Keratinocyte (primary cell): ENCODE data around the gene KCNQ1OT1. TPM values are rescaled to one million over a fixed set of nuclear protein-coding genes. Genes with fewer than 3 reads are reported as not detected.

Source experiments
- DNase-seq: peaks from one replicate; pipeline ENCODE4 v3.0.0-alpha.2; 2011; ENCODE audit warnings: low read depth, missing footprints, low spot score
- FAIRE-seq: peaks from 2 replicates; lab custom pipeline; 2011; peaks lifted over from hg19 to GRCh38; lab: Jason Lieb, UNC
- H2AFZ ChIP-seq: 2 replicates; pipeline ENCODE4 v1.6.0; 2012; ENCODE audit warnings: low read length, control low read depth, inconsistent platforms; ENCODE audit not compliant: control insufficient read depth
- H3K27ac ChIP-seq: 2 replicates; pipeline ENCODE4 v1.5.1; 2011; ENCODE audit warnings: low read length; ENCODE audit not compliant: control insufficient read depth, insufficient read depth
- H3K27me3 ChIP-seq: 3 replicates; pipeline ENCODE4 v1.6.0; 2011; ENCODE audit warnings: low read length; ENCODE audit not compliant: control insufficient read depth, insufficient read depth; ENCODE audit errors: extremely low read depth
- H3K36me3 ChIP-seq, 2 experiments: 2 replicates in 1 of 2; 3 replicates in 1 of 2; pipeline ENCODE4 v1.5.1; 2011; ENCODE audit warnings: low read length in 2 of 2, mild to moderate bottlenecking in 1 of 2; ENCODE audit not compliant: control insufficient read depth in 2 of 2, insufficient read depth in 2 of 2; ENCODE audit errors: extremely low read depth in 1 of 2
- H3K4me1 ChIP-seq: 3 replicates; pipeline ENCODE4 v1.5.1; 2011; ENCODE audit warnings: low read length; ENCODE audit not compliant: control insufficient read depth, insufficient read depth; ENCODE audit errors: extremely low read depth
- H3K4me2 ChIP-seq: 3 replicates; pipeline ENCODE4 v1.6.0; 2011; ENCODE audit warnings: low read depth, low read length; ENCODE audit not compliant: control insufficient read depth, insufficient read depth; ENCODE audit errors: extremely low read depth
- H3K4me3 ChIP-seq, 3 experiments: fragments of 200-600 bp in 1 of 3; sonication (generic) in 1 of 3; 2 replicates in 2 of 3; 3 replicates in 1 of 3; pipeline ENCODE4 v1.5.1; 2011 to 2016; ENCODE audit warnings: low read length in 3 of 3, mild to moderate bottlenecking in 3 of 3, control low read depth in 2 of 3, inconsistent platforms in 1 of 3, low read depth in 1 of 3, mixed read lengths in 1 of 3, mixed run types in 1 of 3, moderate library complexity in 1 of 3; ENCODE audit not compliant: control insufficient read depth in 2 of 3, insufficient read depth in 2 of 3; ENCODE audit errors: extremely low read depth in 1 of 3
- H3K79me2 ChIP-seq: 2 replicates; pipeline ENCODE4 v1.6.0; 2012; ENCODE audit warnings: low read length; ENCODE audit not compliant: control insufficient read depth, insufficient read depth
- H3K9ac ChIP-seq: 3 replicates; pipeline ENCODE4 v1.6.0; 2011; ENCODE audit warnings: low read length; ENCODE audit not compliant: control insufficient read depth, insufficient read depth; ENCODE audit errors: extremely low read depth
- H3K9me1 ChIP-seq: 3 replicates; pipeline ENCODE4 v1.6.0; 2011; ENCODE audit warnings: low read length; ENCODE audit not compliant: control insufficient read depth, insufficient read depth; ENCODE audit errors: extremely low read depth
- H3K9me3 ChIP-seq: 2 replicates; pipeline ENCODE4 v1.5.1; 2012; ENCODE audit warnings: low read depth, low read length; ENCODE audit not compliant: control insufficient read depth
- H4K20me1 ChIP-seq: 3 replicates; pipeline ENCODE4 v1.6.0; 2011; ENCODE audit warnings: low read length; ENCODE audit not compliant: control insufficient read depth, insufficient read depth; ENCODE audit errors: extremely low read depth
- CTCF ChIP-seq, 3 experiments: IDR thresholded peaks in 1 of 3; conservative IDR thresholded peaks in 1 of 3; optimal IDR thresholded peaks in 1 of 3; 2 replicates in 2 of 3; 3 replicates in 1 of 3; pipeline versions ENCODE3 to v1.5.1; 2011; ENCODE audit warnings: low read length in 3 of 3, mild to moderate bottlenecking in 3 of 3, moderate library complexity in 2 of 3, control low read depth in 1 of 3, inconsistent platforms in 1 of 3; ENCODE audit not compliant: insufficient read depth in 2 of 3; ENCODE audit errors: extremely low read depth in 1 of 3
- EZH2 ChIP-seq: IDR thresholded peaks from one replicate; pipeline ENCODE4 v1.6.1; 2012; ENCODE audit warnings: inconsistent platforms, mild to moderate bottlenecking, low read length, moderate library complexity
- dilution Hi-C: fragments of 300-500 bp; cut with MboI; formaldehyde crosslinking; loops from one replicate; pipeline ENCODE4 v1.7.0; 2020; ENCODE audit warnings: low sequenced_read_pairs; ENCODE audit not compliant: extremely low pct_ligation_motif_present
- polyA plus RNA-seq, 5 experiments: library from polyadenylated mRNA; depleted of rRNA in 3 of 5; stranded (reverse) in 3 of 5; stranded (forward) in 1 of 5; unstranded in 1 of 5; fragments of >200 nt; gene quantifications; 1 replicate in 1 of 5; 2 replicates in 3 of 5; 3 replicates in 1 of 5; pipeline versions ENCODE4 v1.2.1 to v1.2.3, GENCODE V29; 2011 to 2012; ENCODE audit warnings: missing spikeins in 2 of 5, low read depth in 1 of 5, low replicate concordance in 1 of 5

KCNQ1OT1 gene
- polyA plus RNA-seq, 1 donor (not counting 4 experiments of a cell fraction or from before 2014, with no cell fraction given): 0.07 TPM

GRCh38 chr11:2748061-2748813 is 48.4 kb upstream of the KCNQ1OT1 start:
- Histone ChIP-seq H3K9me1 (no peaks in the 10 kb centered on the region), H3K9me3 (no peaks in the 10 kb centered on the region), H3K27ac (no peak overlapping the region), H3K4me1 (no peaks in the 10 kb centered on the region), H3K4me2 (no peak overlapping the region), H3K9ac (no peak overlapping the region), H3K79me2 (no peaks in the 10 kb centered on the region), H4K20me1 (no peaks in the 10 kb centered on the region), H3K36me3 (no peaks in the 10 kb centered on the region), H2AFZ (no peak overlapping the region), H3K27me3 (peaks cover 35% of the 10 kb centered on the region), H3K4me3 (no peak overlapping the region)
- no peak for TF ChIP-seq EZH2
- no peak for TF ChIP-seq CTCF (optimal IDR thresholded peaks at IDR 0.05 in 1 of 3, IDR thresholded peaks at IDR 0.05 in 1 of 3, conservative IDR thresholded peaks at IDR 0.05 in 1 of 3; ENCODE audit: extremely low read depth in 1 of 3, insufficient read depth in 2 of 3, low read length in 3 of 3)
- DNase-seq: no peak
- dilution Hi-C loops: no loop called here
- no peak for FAIRE-seq

GRCh38 chr11:2747248-2748027 is 47.6 kb upstream of the KCNQ1OT1 start:
- no peaks in the 10 kb centered on the region for H4K20me1 ChIP-seq
- H3K9ac ChIP-seq: no peak overlapping the region
- H3K36me3 ChIP-seq: no peaks in the 10 kb centered on the region
- peaks cover 32% of the 10 kb centered on the region for H3K27me3 ChIP-seq
- TF ChIP-seq CTCF (optimal IDR thresholded peaks at IDR 0.05 in 1 of 3, IDR thresholded peaks at IDR 0.05 in 1 of 3, conservative IDR thresholded peaks at IDR 0.05 in 1 of 3; ENCODE audit: extremely low read depth in 1 of 3, insufficient read depth in 2 of 3, low read length in 3 of 3): no peak
- H3K9me3 ChIP-seq: no peaks in the 10 kb centered on the region
- no peaks in the 10 kb centered on the region for H3K79me2 ChIP-seq
- H3K4me2 ChIP-seq: no peak overlapping the region
- H3K9me1 ChIP-seq: no peaks in the 10 kb centered on the region
- DNase-seq (no peak), FAIRE-seq (no peak)
- dilution Hi-C loops: no loop called here
- no peak overlapping the region for H3K4me3 ChIP-seq
- no peak overlapping the region for H3K27ac ChIP-seq
- no peak overlapping the region for H2AFZ ChIP-seq
- H3K4me1 ChIP-seq: no peaks in the 10 kb centered on the region
